NCI-H187 (cell line): Measurements from ENCODE around the gene UGT1A10.
"Not testable (repeated sequence)": the region's sequence is repeated elsewhere in the genome, so short reads cannot be mapped to it uniquely, and the experiment has no call there.

Experiments
- DNase-seq, 2 experiments: peaks; one replicate each; lab custom pipeline; 2025; lab: John Stamatoyannopoulos, UW

UGT1A10 gene

GRCh38 chr2:233655943-233656342, 19.7 kb downstream of the UGT1A10 start:
- DNase-seq, result not testable (repeated sequence)

- no peak for DNase-seq
Measured at GRCh38 chr2:233656443-233656842, 20.2 kb downstream of the UGT1A10 start.

- no peak for DNase-seq
Measured at GRCh38 chr2:233658610-233659009, 22.4 kb downstream of the UGT1A10 start.

- no peak for DNase-seq
Measured at GRCh38 chr2:233663911-233664310, 27.7 kb downstream of the UGT1A10 start.

GRCh38 chr2:233668605-233669260, 32.5 kb downstream of the UGT1A10 start:
- no peak for DNase-seq

GRCh38 chr2:233671290-233672161, 35.3 kb downstream of the UGT1A10 start, which contains the start of gene UGT1A9:
Gene UGT1A9 (plus strand): TSS chr2:233671898. CDS start chr2:233671935, 37 bp downstream.
- no peak for DNase-seq

GRCh38 chr2:233672886-233673285, 36.6 kb downstream of the UGT1A10 start:
- no peak for DNase-seq

GRCh38 chr2:233673896-233674295, 37.6 kb downstream of the UGT1A10 start:
- no peak for DNase-seq

GRCh38 chr2:233674314-233674713, 38.1 kb downstream of the UGT1A10 start:
- no peak for DNase-seq

GRCh38 chr2:233674995-233675394, 38.7 kb downstream of the UGT1A10 start:
- DNase-seq, result no peak

- DNase-seq, result no peak
Measured at GRCh38 chr2:233676046-233676445, 39.8 kb downstream of the UGT1A10 start.

- no peak for DNase-seq
Measured at GRCh38 chr2:233679196-233679595, 42.9 kb downstream of the UGT1A10 start.

- DNase-seq, result no peak
Measured at GRCh38 chr2:233680361-233681045, 44.3 kb downstream of the UGT1A10 start.

GRCh38 chr2:233681521-233682099, 45.4 kb downstream of the UGT1A10 start, which contains the start of gene UGT1A7:
Gene UGT1A7 (plus strand): TSS chr2:233681901. CDS start chr2:233681938, 37 bp downstream.
- no peak for DNase-seq

- no peak for DNase-seq
Measured at GRCh38 chr2:233684640-233685039, 48.4 kb downstream of the UGT1A10 start.

GRCh38 chr2:233686928-233687327, 50.7 kb downstream of the UGT1A10 start:
- DNase-seq, result no peak

- no peak for DNase-seq
Measured at GRCh38 chr2:233688341-233688740, 52.1 kb downstream of the UGT1A10 start.

GRCh38 chr2:233689031-233689430, 52.8 kb downstream of the UGT1A10 start:
- no peak for DNase-seq

GRCh38 chr2:233689501-233689900, 53.3 kb downstream of the UGT1A10 start:
- DNase-seq, result no peak

GRCh38 chr2:233690444-233690843, 54.2 kb downstream of the UGT1A10 start:
- DNase-seq, result no peak

- DNase-seq, result no peak
Measured at GRCh38 chr2:233691443-233692433, 55.5 kb downstream of the UGT1A10 start.
